Measurements from ENCODE around the gene USP49.

Gene USP49

DNA sequence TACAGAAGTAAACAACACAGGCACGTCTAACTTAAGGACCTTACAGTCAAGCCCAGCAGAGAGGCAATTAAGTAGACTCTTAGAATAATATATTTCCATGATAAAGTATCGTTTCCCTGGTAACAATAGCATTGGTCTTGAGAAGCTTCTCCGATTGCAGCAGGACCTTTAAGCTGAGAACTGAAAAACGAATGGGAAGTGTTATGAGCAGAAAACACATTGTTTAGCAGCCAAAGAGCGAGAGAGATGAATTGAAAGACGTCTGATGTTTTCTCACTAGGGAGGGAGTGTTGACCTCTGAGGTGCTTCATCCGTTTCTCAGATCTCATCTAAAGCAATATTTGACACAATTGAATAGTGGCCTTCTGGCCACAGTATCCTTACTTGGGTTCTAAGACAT lies 27.0 kb upstream of the USP49 start:
- Histone ChIP-seq H3K4me3 (peak overlapping the region; percentile 82), H3K27ac (no peak overlapping the region)
- DNase-seq (ENCODE audit: low spot score), result no peak
- TF ChIP-seq, protein P1, sequence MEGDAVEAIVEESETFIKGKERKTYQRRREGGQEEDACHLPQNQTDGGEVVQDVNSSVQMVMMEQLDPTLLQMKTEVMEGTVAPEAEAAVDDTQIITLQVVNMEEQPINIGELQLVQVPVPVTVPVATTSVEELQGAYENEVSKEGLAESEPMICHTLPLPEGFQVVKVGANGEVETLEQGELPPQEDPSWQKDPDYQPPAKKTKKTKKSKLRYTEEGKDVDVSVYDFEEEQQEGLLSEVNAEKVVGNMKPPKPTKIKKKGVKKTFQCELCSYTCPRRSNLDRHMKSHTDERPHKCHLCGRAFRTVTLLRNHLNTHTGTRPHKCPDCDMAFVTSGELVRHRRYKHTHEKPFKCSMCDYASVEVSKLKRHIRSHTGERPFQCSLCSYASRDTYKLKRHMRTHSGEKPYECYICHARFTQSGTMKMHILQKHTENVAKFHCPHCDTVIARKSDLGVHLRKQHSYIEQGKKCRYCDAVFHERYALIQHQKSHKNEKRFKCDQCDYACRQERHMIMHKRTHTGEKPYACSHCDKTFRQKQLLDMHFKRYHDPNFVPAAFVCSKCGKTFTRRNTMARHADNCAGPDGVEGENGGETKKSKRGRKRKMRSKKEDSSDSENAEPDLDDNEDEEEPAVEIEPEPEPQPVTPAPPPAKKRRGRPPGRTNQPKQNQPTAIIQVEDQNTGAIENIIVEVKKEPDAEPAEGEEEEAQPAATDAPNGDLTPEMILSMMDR (IDR thresholded peaks at IDR 0.05), result no peak

GRCh38 chr6:41921712-41921998 lies 26.5 kb upstream of the USP49 start:
- DNase-seq (ENCODE audit: low spot score), result no peak
- Histone ChIP-seq H3K27ac (peak overlapping the region; percentile 88 to 96), H3K4me3 (peak overlapping the region; percentile 82)
- TF ChIP-seq, protein P1 (IDR thresholded peaks at IDR 0.05), result no peak

DNA sequence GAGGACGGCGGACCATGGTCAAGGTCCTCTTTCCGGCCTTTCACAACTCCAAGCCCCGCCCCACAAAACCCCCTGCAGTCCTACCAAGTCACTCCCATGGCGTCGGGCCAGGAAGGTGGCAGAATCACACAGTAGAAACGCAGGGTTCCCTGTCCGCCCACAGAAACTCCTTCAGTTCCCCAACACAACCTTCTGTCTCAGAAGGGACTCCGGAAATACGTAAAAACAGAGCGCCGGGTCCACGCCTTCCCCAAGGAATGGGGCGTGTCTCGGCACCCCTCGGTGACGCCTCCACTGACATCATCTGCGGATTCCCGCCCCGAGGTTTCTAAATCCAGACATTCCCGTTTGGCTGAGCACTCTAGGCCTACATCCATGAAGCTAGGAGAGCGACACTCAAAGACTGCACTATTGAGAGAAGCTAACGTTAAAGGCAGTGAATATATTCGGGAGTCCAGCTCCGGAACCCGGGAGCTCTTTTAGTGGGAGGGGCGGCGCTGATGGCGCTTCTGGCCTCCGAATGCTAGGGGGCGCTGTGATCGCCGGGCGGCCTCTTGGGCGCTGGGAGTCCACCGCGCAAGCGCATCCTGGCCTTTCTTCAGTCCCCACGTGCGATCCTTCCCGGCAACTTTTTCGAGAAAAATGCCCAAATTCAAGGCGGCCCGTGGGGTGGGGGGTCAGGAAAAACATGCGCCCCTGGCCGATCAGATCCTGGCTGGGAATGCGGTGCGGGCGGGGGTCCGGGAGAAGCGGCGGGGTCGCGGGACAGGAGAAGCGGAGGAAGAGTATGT lies 25.9 kb upstream of the USP49 start, which contains the start of the genes BYSL and MED20:
TSS of gene BYSL (plus strand) at position 579 of the 791 bp plus-strand sequence. CDS start at position 643, 64 bp downstream.
TSS of gene MED20 (minus strand) at position 219 of the 791 bp plus-strand sequence. CDS start at position 98, 121 bp downstream.
- DNase-seq (ENCODE audit: low spot score), result peak; percentile 93
- peak within 1 kb of the TSS; percentile 88 to 96 for H3K27ac ChIP-seq
- H3K4me3 ChIP-seq, result peak within 1 kb of the TSS; percentile 82
- TF ChIP-seq, protein P1 (IDR thresholded peaks at IDR 0.05), result peak; percentile 96

GRCh38 chr6:41917528-41917927 lies 22.4 kb upstream of the USP49 start:
- no peak for DNase-seq (ENCODE audit: low spot score)
- no peak overlapping the region for H3K27ac ChIP-seq
- TF ChIP-seq, protein P1 (IDR thresholded peaks at IDR 0.05), result no peak

DNA sequence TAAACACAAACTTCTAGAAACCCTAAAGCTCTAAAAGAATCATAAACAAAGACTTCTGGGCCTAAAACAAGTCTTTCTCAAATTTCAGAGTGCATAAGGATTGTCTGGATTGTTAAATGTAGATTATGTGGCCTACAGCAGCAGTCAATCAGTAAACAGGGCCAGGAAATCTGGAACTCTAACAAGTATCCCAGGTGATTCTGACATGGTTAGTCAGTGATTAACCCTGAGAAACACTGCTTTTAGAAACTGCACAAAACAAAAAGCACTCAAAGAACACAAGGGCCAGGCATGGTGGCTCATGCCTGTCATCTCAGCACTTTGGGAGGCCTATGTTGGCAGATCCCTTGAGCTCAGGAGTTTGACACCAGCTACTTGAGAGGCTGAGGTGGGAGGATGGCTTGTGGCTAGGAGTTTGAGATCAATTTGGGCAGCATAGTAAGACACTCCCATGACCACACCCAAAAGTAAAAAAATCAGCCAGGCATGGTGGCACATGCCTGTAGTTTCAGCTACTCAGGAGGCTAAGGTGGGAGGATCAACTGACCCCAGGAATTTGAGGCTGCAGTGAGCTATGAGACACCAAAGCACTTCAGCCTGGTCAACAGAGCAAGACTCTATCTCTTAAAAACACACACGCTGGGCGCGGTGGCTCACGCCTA lies 19.8 kb upstream of the USP49 start:
- DNase-seq (ENCODE audit: low spot score), result no peak
- Histone ChIP-seq H3K27ac (no peak overlapping the region), H3K4me3 (no peak overlapping the region)
- TF ChIP-seq, protein P1 (IDR thresholded peaks at IDR 0.05), result no peak

More at GRCh38 chr6:41917528-41917927, 22.4 kb upstream of the USP49 start:
- H3K4me3 ChIP-seq, result no peak overlapping the region

DNA sequence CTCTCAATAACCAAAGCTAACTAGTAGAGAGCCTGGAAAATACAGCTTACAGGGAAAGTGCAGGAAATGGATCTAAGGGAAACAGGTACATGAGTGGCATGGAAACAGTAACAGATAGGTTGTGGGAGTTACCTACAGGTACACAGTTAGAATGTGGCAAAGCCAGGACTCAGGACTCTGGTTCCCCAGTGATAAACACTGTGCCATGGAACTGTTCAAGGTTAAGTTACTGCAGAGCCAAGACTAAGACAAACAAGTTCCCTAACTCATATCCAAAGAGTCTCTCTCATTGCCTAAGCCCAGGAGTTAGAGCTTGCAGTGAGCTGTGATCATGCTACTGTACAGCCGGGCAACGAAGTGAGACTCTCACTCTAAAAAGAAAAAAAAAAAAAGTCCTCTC lies 19.2 kb upstream of the USP49 start:
- DNase-seq (ENCODE audit: low spot score), result no peak
- Histone ChIP-seq H3K4me3 (no peak overlapping the region), H3K27ac (no peak overlapping the region)
- TF ChIP-seq, protein P1 (IDR thresholded peaks at IDR 0.05), result no peak
